ENCODE data around the gene TESK1.

- TF ChIP-seq JUND (IDR thresholded peaks at IDR 0.05; ENCODE audit: low read length), result no peak
- TF ChIP-seq, protein P1, sequence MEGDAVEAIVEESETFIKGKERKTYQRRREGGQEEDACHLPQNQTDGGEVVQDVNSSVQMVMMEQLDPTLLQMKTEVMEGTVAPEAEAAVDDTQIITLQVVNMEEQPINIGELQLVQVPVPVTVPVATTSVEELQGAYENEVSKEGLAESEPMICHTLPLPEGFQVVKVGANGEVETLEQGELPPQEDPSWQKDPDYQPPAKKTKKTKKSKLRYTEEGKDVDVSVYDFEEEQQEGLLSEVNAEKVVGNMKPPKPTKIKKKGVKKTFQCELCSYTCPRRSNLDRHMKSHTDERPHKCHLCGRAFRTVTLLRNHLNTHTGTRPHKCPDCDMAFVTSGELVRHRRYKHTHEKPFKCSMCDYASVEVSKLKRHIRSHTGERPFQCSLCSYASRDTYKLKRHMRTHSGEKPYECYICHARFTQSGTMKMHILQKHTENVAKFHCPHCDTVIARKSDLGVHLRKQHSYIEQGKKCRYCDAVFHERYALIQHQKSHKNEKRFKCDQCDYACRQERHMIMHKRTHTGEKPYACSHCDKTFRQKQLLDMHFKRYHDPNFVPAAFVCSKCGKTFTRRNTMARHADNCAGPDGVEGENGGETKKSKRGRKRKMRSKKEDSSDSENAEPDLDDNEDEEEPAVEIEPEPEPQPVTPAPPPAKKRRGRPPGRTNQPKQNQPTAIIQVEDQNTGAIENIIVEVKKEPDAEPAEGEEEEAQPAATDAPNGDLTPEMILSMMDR (IDR thresholded peaks at IDR 0.05; ENCODE audit: control extremely low read depth in 1 of 3, insufficient read depth in 1 of 3, low read depth in 1 of 3, low read length in 3 of 3), result no peak
- TF ChIP-seq EZH2 (IDR thresholded peaks at IDR 0.05; ENCODE audit: low read depth, low read length, severe bottlenecking), result no peak
- no peak for TF ChIP-seq KDM1A (IDR thresholded peaks at IDR 0.05; ENCODE audit: borderline replicate concordance, low read length)
- TF ChIP-seq TAF7 (optimal IDR thresholded peaks at IDR 0.05; ENCODE audit: borderline replicate concordance, low read depth, low read length), result no peak
- TF ChIP-seq TCF12 (IDR thresholded peaks at IDR 0.05; ENCODE audit: low read depth, low read length), result no peak
- TF ChIP-seq SAP30 (IDR thresholded peaks at IDR 0.05; ENCODE audit: insufficient read depth, insufficient replicate concordance, low read length), result no peak
- TF ChIP-seq TEAD4 (IDR thresholded peaks at IDR 0.05; ENCODE audit: low read depth, low read length), result no peak
- no peak for TF ChIP-seq POLR2A (IDR thresholded peaks at IDR 0.05; ENCODE audit: control extremely low read depth in 1 of 2, low read depth in 2 of 2, low read length in 2 of 2)
- TF ChIP-seq HDAC2 (IDR thresholded peaks at IDR 0.05; ENCODE audit: borderline replicate concordance in 1 of 2, low read depth in 2 of 2, low read length in 2 of 2), result no peak
- no peak for TF ChIP-seq ZNF274 (IDR thresholded peaks at IDR 0.05; ENCODE audit: borderline replicate concordance, extremely low read depth, low read length)
- no peak for TF ChIP-seq SUZ12 (IDR thresholded peaks at IDR 0.05; ENCODE audit: low read length)
- no peak for TF ChIP-seq SIN3A (conservative IDR thresholded peaks at IDR 0.05 in 1 of 2, IDR thresholded peaks at IDR 0.05 in 1 of 2; ENCODE audit: low read depth in 1 of 2, low read length in 2 of 2)
- TF ChIP-seq CHD7 (IDR thresholded peaks at IDR 0.05; ENCODE audit: insufficient replicate concordance, low read length), result no peak
These were observed 25.9 kb upstream of the TESK1 start for GRCh38 chr9:35579130-35579529.
